Spinal cord (tissue), 10 donors: ENCODE data around the gene MSLN. TPM values are rescaled to one million over a fixed set of nuclear protein-coding genes. Genes with fewer than 3 reads are reported as not detected.
"Not testable (repeated sequence)": the region's sequence is repeated elsewhere in the genome, so short reads cannot be mapped to it uniquely, and the experiment has no call there.

ENCODE experiments used
- DNase-seq, 6 donors: peaks; one replicate each; pipeline versions ENCODE4 v3.0.0 to v3.0.0-alpha.2; 2013 to 2015; ENCODE audit warnings: low spot score in 6 of 6, low read depth in 4 of 6
- H3K27ac ChIP-seq: one replicate; pipeline ENCODE4 v1.5.1; 2013; ENCODE audit warnings: low read depth, low read length, control low read depth
- H3K27me3 ChIP-seq: one replicate; pipeline ENCODE4 v1.6.1; 2013; ENCODE audit warnings: low read length; ENCODE audit not compliant: control insufficient read depth, insufficient read depth
- H3K36me3 ChIP-seq: one replicate; pipeline ENCODE4 v1.6.1; 2013; ENCODE audit warnings: low read length; ENCODE audit not compliant: control insufficient read depth, insufficient read depth
- H3K4me1 ChIP-seq: one replicate; pipeline ENCODE4 v1.6.1; 2013; ENCODE audit warnings: low read length; ENCODE audit not compliant: control insufficient read depth, insufficient read depth
- H3K4me3 ChIP-seq: one replicate; pipeline ENCODE4 v1.5.1; 2013; ENCODE audit warnings: low read depth, low read length, control low read depth
- H3K9me3 ChIP-seq: one replicate; pipeline ENCODE4 v1.6.1; 2013; ENCODE audit warnings: low read length; ENCODE audit not compliant: control insufficient read depth, insufficient read depth
- WGBS: methylation state at CpG from one replicate; pipeline ENCODE4 v1.1.5; 2013; ENCODE audit warnings: missing lambda C conversion rate; ENCODE audit not compliant: insufficient coverage; 5-methylcytosine and 5-hydroxymethylcytosine counted together
- polyA plus RNA-seq, 2 donors: library from polyadenylated mRNA; unstranded; fragments of 120-200 nt; gene quantifications; one replicate each; pipeline ENCODE4 v1.2.1, GENCODE V29; 2013; ENCODE audit not compliant: insufficient read length in 2 of 2
- total RNA-seq, 2 donors: library from RNA; depleted of rRNA in 1 of 2; stranded (reverse); fragments of 120-200 nt in 1 of 2; fragments of >200 nt in 1 of 2; gene quantifications; one replicate each; pipeline versions ENCODE4 v1.2.3 to v1.2.4, GENCODE V29; 2013 to 2014
- donor health status: healthy.

Gene MSLN
- total and polyA plus RNA-seq, 4 donors = 0.24 to 0.83 (median 0.48) TPM

GRCh38 chr16:743794-744500 lies 16.6 kb upstream of the MSLN start:
- no peaks in the 10 kb centered on the region for H3K27me3 ChIP-seq
- no peak overlapping the region for H3K4me3 ChIP-seq
- DNase-seq = no peak
- peaks cover 18% of the 10 kb centered on the region for H3K4me1 ChIP-seq
- 85% methylated on average over 18 of the region's 21 CpGs for WGBS
- no peaks in the 10 kb centered on the region for H3K9me3 ChIP-seq
- no peak overlapping the region for H3K27ac ChIP-seq
- H3K36me3 ChIP-seq = peaks cover 7% of the 10 kb centered on the region

GRCh38 chr16:745739-746138 lies 14.8 kb upstream of the MSLN start:
- Histone ChIP-seq H3K4me3 (no peak overlapping the region), H3K9me3 (no peaks in the 10 kb centered on the region), H3K4me1 (peaks cover 8% of the 10 kb centered on the region), H3K27ac (no peak overlapping the region), H3K27me3 (no peaks in the 10 kb centered on the region), H3K36me3 (no peaks in the 10 kb centered on the region)
- no peak for DNase-seq
- WGBS = 20% methylated on average over 2 of the region's 14 CpGs

GRCh38 chr16:746637-747036 lies 13.9 kb upstream of the MSLN start:
- H3K36me3 ChIP-seq = no peaks in the 10 kb centered on the region
- peaks cover 3% of the 10 kb centered on the region for H3K4me1 ChIP-seq
- 80% methylated on average over 8 of the region's 13 CpGs for WGBS
- no peak overlapping the region for H3K27ac ChIP-seq
- H3K4me3 ChIP-seq = no peak overlapping the region
- DNase-seq = no peak
- H3K27me3 ChIP-seq = peaks cover 4% of the 10 kb centered on the region
- H3K9me3 ChIP-seq = no peaks in the 10 kb centered on the region

GRCh38 chr16:747978-748746 lies 12.4 kb upstream of the MSLN start:
- H3K4me3 ChIP-seq = no peak overlapping the region
- no peak overlapping the region for H3K27ac ChIP-seq
- peaks cover 5% of the 10 kb centered on the region for H3K4me1 ChIP-seq
- H3K9me3 ChIP-seq = no peaks in the 10 kb centered on the region
- DNase-seq = no peak
- 78% methylated on average over 33 of the region's 39 CpGs for WGBS
- H3K27me3 ChIP-seq = peaks cover 9% of the 10 kb centered on the region
- H3K36me3 ChIP-seq = no peaks in the 10 kb centered on the region

- no peak for DNase-seq
- Histone ChIP-seq H3K9me3 (no peaks in the 10 kb centered on the region), H3K27me3 (peaks cover 9% of the 10 kb centered on the region), H3K4me1 (peaks cover 5% of the 10 kb centered on the region), H3K27ac (no peak overlapping the region), H3K36me3 (no peaks in the 10 kb centered on the region), H3K4me3 (no peak overlapping the region)
- WGBS = 100% methylated on average over 1 of the region's 6 CpGs
These were observed 11.5 kb upstream of the MSLN start for GRCh38 chr16:749010-749409.

GRCh38 chr16:750485-750884 lies 10.0 kb upstream of the MSLN start:
- no peaks in the 10 kb centered on the region for H3K9me3 ChIP-seq
- no peak overlapping the region for H3K4me3 ChIP-seq
- no peak overlapping the region for H3K27ac ChIP-seq
- no peak for DNase-seq
- peaks cover 5% of the 10 kb centered on the region for H3K4me1 ChIP-seq
- peaks cover 9% of the 10 kb centered on the region for H3K27me3 ChIP-seq
- no peaks in the 10 kb centered on the region for H3K36me3 ChIP-seq
- 53% methylated on average over 9 of the region's 9 CpGs for WGBS

- WGBS = 54% methylated on average over 33 of the region's 39 CpGs
- Histone ChIP-seq H3K4me3 (no peak overlapping the region), H3K27me3 (peaks cover 9% of the 10 kb centered on the region), H3K36me3 (no peaks in the 10 kb centered on the region), H3K27ac (no peak overlapping the region), H3K9me3 (no peaks in the 10 kb centered on the region), H3K4me1 (peaks cover 5% of the 10 kb centered on the region)
- no peak for DNase-seq
These were observed 9.2 kb upstream of the MSLN start for GRCh38 chr16:751152-752006.

GRCh38 chr16:752007-752312 lies 8.6 kb upstream of the MSLN start:
- peaks cover 9% of the 10 kb centered on the region for H3K27me3 ChIP-seq
- no peaks in the 10 kb centered on the region for H3K9me3 ChIP-seq
- H3K36me3 ChIP-seq = no peaks in the 10 kb centered on the region
- H3K27ac ChIP-seq = no peak overlapping the region
- H3K4me3 ChIP-seq = no peak overlapping the region
- 6% methylated on average over 4 of the region's 10 CpGs for WGBS
- H3K4me1 ChIP-seq = peaks cover 5% of the 10 kb centered on the region
- no peak for DNase-seq

GRCh38 chr16:754121-754607 lies 6.4 kb upstream of the MSLN start:
- DNase-seq, H3K4me1 ChIP-seq, H3K9me3 ChIP-seq, H3K27ac ChIP-seq, H3K27me3 ChIP-seq, H3K4me3 ChIP-seq, H3K36me3 ChIP-seq: not testable (repeated sequence)
- 99% methylated on average over 9 of the region's 11 CpGs for WGBS
